HepG2 (cell line): ENCODE measurements around the gene COPS3. TPM values are rescaled to one million over a fixed set of nuclear protein-coding genes. Genes with fewer than 3 reads are reported as not detected.

Experiments used
- ATAC-seq: fragments of 200-7000 bp; cut with Tn5 transposase; 3 replicates; pipeline ENCODE4 v1.9.1; 2020; ENCODE audit warnings: mild to moderate bottlenecking, moderate library complexity
- BruUV-seq: library from RNA; stranded (reverse); fragments of 400-500 nt; replicated peaks from 2 replicates; lab custom pipeline; 2021; lab: Mats Ljungman, UMichigan
- CTCF ChIA-PET: fragments of 300-600 bp; formaldehyde crosslinking; extraction: SDS; loops from one replicate; lab custom pipeline; 2021; ENCODE audit warnings: low total read pairs, inconsistent platforms, low intra/inter-chr PET ratio; lab: Yijun Ruan, JAX
- POLR2A ChIA-PET: fragments of 350-600 bp; sonication (Branson Sonifier 250); formaldehyde crosslinking; loops from one replicate; lab custom pipeline; 2020; ENCODE audit warnings: antibody characterized with exemption, inconsistent platforms; lab: Yijun Ruan, JAX
- DNase-seq: peaks from one replicate; pipeline ENCODE4 v3.0.0-alpha.2; 2015; ENCODE audit warnings: low spot score
- FAIRE-seq: peaks from 3 replicates; lab custom pipeline; 2011; peaks lifted over from hg19 to GRCh38; lab: Jason Lieb, UNC
- H2AFZ ChIP-seq: one replicate; pipeline ENCODE4 v1.6.1; 2011; ENCODE audit warnings: low read length, inconsistent platforms
- H3K27ac ChIP-seq: fragments of 300-600 bp; 3 replicates; pipeline ENCODE4 v1.8.0; 2011; ENCODE audit warnings: mixed run types, mild to moderate bottlenecking, mixed read lengths, low read length, inconsistent platforms; ENCODE audit not compliant: insufficient read depth; ENCODE audit errors: extremely low read length
- H3K27me3 ChIP-seq, 2 experiments: fragments of 200-600 bp in 1 of 2; 2 replicates in 1 of 2; 3 replicates in 1 of 2; pipeline versions ENCODE4 v1.6.0 to v1.8.0; 2011; ENCODE audit warnings: low read length in 2 of 2, mild to moderate bottlenecking in 2 of 2, moderate library complexity in 2 of 2, inconsistent platforms in 1 of 2; ENCODE audit not compliant: insufficient read depth in 2 of 2, control insufficient read depth in 1 of 2
- H3K36me3 ChIP-seq, 2 experiments: fragments of 200-600 bp in 1 of 2; replicated peaks in 1 of 2; 2 replicates in 1 of 2; 3 replicates in 1 of 2; pipeline versions ENCODE4 v1.5.1 to v1.8.0; 2011; ENCODE audit warnings: low read length in 2 of 2, inconsistent platforms in 1 of 2; ENCODE audit not compliant: insufficient read depth in 2 of 2, control insufficient read depth in 1 of 2
- H3K4me1 ChIP-seq: 2 replicates; pipeline ENCODE4 v1.5.1; 2012; ENCODE audit warnings: low read length, inconsistent platforms; ENCODE audit not compliant: insufficient read depth
- H3K4me2 ChIP-seq: 2 replicates; pipeline ENCODE4 v1.6.0; 2011; ENCODE audit warnings: low read depth, low read length, inconsistent platforms
- H3K4me3 ChIP-seq, 3 experiments: fragments of 200-600 bp in 1 of 3; sonication (generic), shearing (Covaris generic) in 1 of 3; replicated peaks in 1 of 3; 2 replicates each; pipeline ENCODE4 v1.5.1; 2011 to 2016; ENCODE audit warnings: low read length in 3 of 3, inconsistent platforms in 2 of 3, low read depth in 2 of 3, mild to moderate bottlenecking in 2 of 3, control low read depth in 1 of 3, mixed read lengths in 1 of 3; ENCODE audit not compliant: insufficient read depth in 1 of 3
- H3K79me2 ChIP-seq: one replicate; pipeline ENCODE4 v1.6.1; 2011; ENCODE audit warnings: low read length, inconsistent platforms; ENCODE audit not compliant: insufficient read depth
- H3K9ac ChIP-seq: 2 replicates; pipeline ENCODE4 v1.6.0; 2011; ENCODE audit warnings: mild to moderate bottlenecking, low read depth, low read length, inconsistent platforms; ENCODE audit not compliant: insufficient read depth
- H3K9me3 ChIP-seq: 2 replicates; pipeline ENCODE4 v1.5.1; 2012; ENCODE audit warnings: mild to moderate bottlenecking, low read length
- H4K20me1 ChIP-seq: 2 replicates; pipeline ENCODE4 v1.6.0; 2011; ENCODE audit warnings: inconsistent platforms, mild to moderate bottlenecking, low read length, moderate library complexity; ENCODE audit not compliant: insufficient read depth
- AHR ChIP-seq: IDR thresholded peaks from 2 replicates; pipeline ENCODE4 v1.6.1; 2018; ENCODE audit warnings: missing genetic modification reagents, missing compliant biosample characterization
- ARID3A ChIP-seq: IDR thresholded peaks from 2 replicates; pipeline ENCODE4 v1.6.1; 2012; ENCODE audit warnings: low read depth, low read length, improper control_type of control experiment
- FOXJ3 ChIP-seq: sonication (generic); formaldehyde crosslinking; IDR thresholded peaks from 2 replicates; pipeline ENCODE4 v1.4.0; 2020; ENCODE audit warnings: missing genetic modification reagents, mild to moderate bottlenecking, borderline replicate concordance
- HDAC2 ChIP-seq: sonication (generic); formaldehyde crosslinking; IDR thresholded peaks from 2 replicates; pipeline ENCODE4 v1.4.0; 2020; ENCODE audit warnings: missing genetic modification reagents
- HMG20A ChIP-seq: IDR thresholded peaks from 2 replicates; pipeline ENCODE4 v1.6.1; 2016; ENCODE audit warnings: borderline replicate concordance
- HNRNPUL1 ChIP-seq: fragments of 200-400 bp; formaldehyde crosslinking; IDR thresholded peaks from 2 replicates; pipeline ENCODE4 v1.6.1; 2017; ENCODE audit warnings: low read depth, mild to moderate bottlenecking, low read length, moderate library complexity
- KDM2A ChIP-seq: sonication (generic); formaldehyde crosslinking; IDR thresholded peaks from 2 replicates; pipeline ENCODE4 v1.4.0; 2020; ENCODE audit warnings: low read depth, missing genetic modification reagents, borderline replicate concordance
- MTF1 ChIP-seq: sonication (generic); formaldehyde crosslinking; IDR thresholded peaks from 2 replicates; pipeline ENCODE4 v1.5.0; 2020; ENCODE audit warnings: missing genetic modification reagents
- REL ChIP-seq: sonication (generic); formaldehyde crosslinking; conservative IDR thresholded peaks from 2 replicates; pipeline ENCODE4 v1.8.0; 2022; ENCODE audit warnings: mild to moderate bottlenecking, missing genetic modification reagents, moderate library complexity
- SMC3 ChIP-seq: IDR thresholded peaks from 2 replicates; pipeline ENCODE4 v1.6.1; 2011; ENCODE audit warnings: low read length, improper control_type of control experiment
- SPEN ChIP-seq: sonication (generic); formaldehyde crosslinking; IDR thresholded peaks from 2 replicates; pipeline ENCODE4 v1.5.1; 2020; ENCODE audit warnings: low read depth, mild to moderate bottlenecking, missing genetic modification reagents
- STAG1 ChIP-seq: sonication (generic); formaldehyde crosslinking; IDR thresholded peaks from 2 replicates; pipeline ENCODE4 v1.4.0; 2020; ENCODE audit warnings: missing genetic modification reagents
- TEAD3 ChIP-seq: optimal IDR thresholded peaks from 2 replicates; pipeline ENCODE3; 2016; ENCODE audit warnings: borderline replicate concordance
- U2AF2 ChIP-seq: fragments of 200-400 bp; formaldehyde crosslinking; IDR thresholded peaks from 2 replicates; pipeline ENCODE4 v1.6.1; 2017; ENCODE audit warnings: low read depth, mild to moderate bottlenecking, low read length
- UBTF ChIP-seq: sonication (generic); formaldehyde crosslinking; IDR thresholded peaks from 2 replicates; pipeline ENCODE4 v1.4.0; 2020; ENCODE audit warnings: mild to moderate bottlenecking, missing genetic modification reagents
- ZFP37 ChIP-seq: sonication (generic); formaldehyde crosslinking; IDR thresholded peaks from 2 replicates; pipeline ENCODE4 v1.4.0; 2020; ENCODE audit warnings: missing genetic modification reagents, borderline replicate concordance
- ZKSCAN5 ChIP-seq: sonication (generic); formaldehyde crosslinking; IDR thresholded peaks from 2 replicates; pipeline ENCODE4 v1.5.1; 2020; ENCODE audit warnings: mild to moderate bottlenecking, missing genetic modification reagents
- ZNF121 ChIP-seq: sonication (generic); formaldehyde crosslinking; IDR thresholded peaks from 2 replicates; pipeline ENCODE4 v1.5.0; 2020; ENCODE audit warnings: mild to moderate bottlenecking, missing genetic modification reagents
- ZNF773 ChIP-seq: sonication (generic); formaldehyde crosslinking; IDR thresholded peaks from 2 replicates; pipeline ENCODE4 v1.4.0; 2020; ENCODE audit warnings: missing genetic modification reagents, borderline replicate concordance
- ZSCAN21 ChIP-seq: sonication (generic); formaldehyde crosslinking; IDR thresholded peaks from 2 replicates; pipeline ENCODE4 v1.8.0; 2022; ENCODE audit warnings: mild to moderate bottlenecking, missing genetic modification reagents, moderate library complexity, borderline replicate concordance
- WGBS: methylation state at CpG from one replicate; pipeline ENCODE4 v1.1.6; 2017; ENCODE audit warnings: low lambda C conversion rate; 5-methylcytosine and 5-hydroxymethylcytosine counted together
- in situ Hi-C: cut with HindIII; loops from 2 replicates; pipeline ENCODE4 v1.10.0; 2017; ENCODE audit warnings: low pct_unique_long_range_greater_than_20kb; ENCODE audit not compliant: extremely low pct_ligation_motif_present
- intact Hi-C: fragments of 100-400 bp; cut with micrococcal nuclease; formaldehyde crosslinking; loops from one replicate; pipeline ENCODE4 v1.10.0; 2022; ENCODE audit not compliant: unreplicated experiment
- polyA plus RNA-seq, 8 experiments: library from polyadenylated mRNA; depleted of rRNA in 3 of 8; stranded (reverse) in 7 of 8; unstranded in 1 of 8; fragments of >200 nt; fragmentation: Illumina TruSeq in 4 of 8; extraction: Trizol in 4 of 8; gene quantifications; 2 replicates each; pipeline versions ENCODE4 v1.2.1 to v1.2.3, GENCODE V29; 2011 to 2016; ENCODE audit warnings: low read depth in 4 of 8, missing spikeins in 1 of 8, mixed read lengths in 1 of 8; ENCODE audit not compliant: insufficient read depth in 1 of 8
- total RNA-seq, 5 experiments: library from RNA; depleted of rRNA; stranded (reverse); fragments of >200 nt; fragmentation: Illumina TruSeq; extraction: Trizol; gene quantifications; 2 replicates each; pipeline ENCODE4 v1.2.3, GENCODE V29; 2016; ENCODE audit warnings: low read depth in 1 of 5

COPS3 gene
- total and polyA plus RNA-seq, 2 of the 13 experiments (the other 11 are each of a cell fraction or from before 2014, with no cell fraction given): 46.3 to 103 TPM

- no peak for TF ChIP-seq ZSCAN21 (CRISPR knock-in tag)
- TF ChIP-seq ZNF121 (CRISPR knock-in tag): no peak
- TF ChIP-seq TEAD3 (CRISPR knock-in tag): no peak
- no peak for TF ChIP-seq REL (CRISPR knock-in tag)
- TF ChIP-seq SMC3: no peak
Observed at GRCh38 chr17:17314501-17315071, 33.5 kb upstream of the COPS3 start (continued).

GRCh38 chr17:17313350-17313991, 32.4 kb upstream of the COPS3 start:
- no peaks in the 10 kb centered on the region for H3K36me3 ChIP-seq
- 0 out of 6 replicates have a peak overlapping the region, but pooled peaks of 1 of the 3 experiments have one; percentile 10 for H3K4me3 ChIP-seq
- no peaks in the 10 kb centered on the region for H4K20me1 ChIP-seq
- CTCF ChIA-PET: interaction anchor here (1.9 kb wide), 2 partner anchors 44 to 312 kb away, joined by 4 to 6 read pairs; no protein-coding TSS in a partner anchor
- DNase-seq (peak; percentile 67), FAIRE-seq (peak; percentile 70), ATAC-seq (peak; percentile 97)
- H3K9ac ChIP-seq: no peak overlapping the region
- no TSS peak for BruUV-seq
- H2AFZ ChIP-seq: no peak overlapping the region
- no peaks in the 10 kb centered on the region for H3K9me3 ChIP-seq
- H3K79me2 ChIP-seq: no peaks in the 10 kb centered on the region
- POLR2A ChIA-PET: no interaction called here
- no peaks in the 10 kb centered on the region for H3K27me3 ChIP-seq
- WGBS: 14% methylated on average over 9 of the region's 12 CpGs
- peak overlapping the region; percentile 64 for H3K4me2 ChIP-seq
- intact Hi-C loops: loop anchor here (5.0 to 10.0 kb wide), 3 partner anchors 41 to 311 kb away; partner anchors contain the start of gene PLD6
- in situ Hi-C loops: loop anchor here (10.0 kb wide), 1 partner anchor 309 kb away; no protein-coding TSS in a partner anchor
- no peak overlapping the region for H3K27ac ChIP-seq
- H3K4me1 ChIP-seq: peaks cover 10% of the 10 kb centered on the region; the same call in 1 of the 2 replicates
- TF ChIP-seq SPEN (CRISPR knock-in tag): no peak
- TF ChIP-seq ZKSCAN5 (CRISPR knock-in tag): no peak
- TF ChIP-seq UBTF (CRISPR knock-in tag): no peak
- no peak for TF ChIP-seq MTF1
- peak; percentile 86 for TF ChIP-seq STAG1 (CRISPR knock-in tag)
- TF ChIP-seq KDM2A (CRISPR knock-in tag): peak; percentile 46; the same call in 1 of the 2 replicates
- no peak for TF ChIP-seq HMG20A (CRISPR knock-in tag)
- TF ChIP-seq HNRNPUL1: no peak
- no peak for TF ChIP-seq FOXJ3
- TF ChIP-seq ARID3A: no peak
- TF ChIP-seq U2AF2: no peak
- no peak for TF ChIP-seq AHR (CRISPR knock-in tag)
- TF ChIP-seq HDAC2 (CRISPR knock-in tag): no peak
- 0 out of 2 replicates have a peak, but pooled peaks have one; percentile 48 for TF ChIP-seq ZFP37 (CRISPR knock-in tag)
- no peak for TF ChIP-seq ZNF773 (CRISPR knock-in tag)
